ENCODE results near the gene CEP68.

CEP68 gene

GRCh38 chr2:65134158-65134557 lies 77.9 kb downstream of the CEP68 start:
- no peak for DNase-seq

- DNase-seq: no peak
Measured at GRCh38 chr2:65136253-65136652, 80.0 kb downstream of the CEP68 start.

All from activated CD4-positive, alpha-beta T cell treated with anti-CD3 and anti-CD28 coated beads, Interleukin-2, amount 50 U/mL, for 16 hours (primary cell).